Osteocyte (in vitro differentiated cells): ENCODE measurements around the gene VPS37B. TPM values are rescaled to one million over a fixed set of nuclear protein-coding genes. Genes with fewer than 3 reads are reported as not detected.

Experiments
- DNase-seq: peaks from one replicate; pipeline ENCODE4 v3.0.0; 2021; ENCODE audit warnings: mixed read lengths; ENCODE audit not compliant: unreplicated experiment; ENCODE audit errors: extremely low spot score
- H3K27ac Mint-ChIP-seq: one replicate; pipeline ENCODE4 v1.8.0; 2021; ENCODE audit warnings: mild to moderate bottlenecking, mixed read lengths; ENCODE audit not compliant: unreplicated experiment
- H3K27me3 Mint-ChIP-seq: one replicate; pipeline ENCODE4 v1.8.0; 2021; ENCODE audit warnings: mixed read lengths; ENCODE audit not compliant: unreplicated experiment
- H3K36me3 Mint-ChIP-seq: one replicate; pipeline ENCODE4 v1.8.0; 2021; ENCODE audit warnings: mixed read lengths; ENCODE audit not compliant: unreplicated experiment
- H3K4me1 Mint-ChIP-seq: one replicate; pipeline ENCODE4 v1.8.0; 2021; ENCODE audit warnings: mixed read lengths; ENCODE audit not compliant: unreplicated experiment
- H3K4me3 Mint-ChIP-seq: one replicate; pipeline ENCODE4 v1.8.0; 2021; ENCODE audit warnings: mild to moderate bottlenecking, moderate library complexity, mixed read lengths; ENCODE audit not compliant: unreplicated experiment
- H3K9me3 Mint-ChIP-seq: one replicate; pipeline ENCODE4 v1.8.0; 2021; ENCODE audit warnings: mixed read lengths; ENCODE audit not compliant: unreplicated experiment
- CTCF ChIP-seq: fragments of 200-600 bp; sonication (generic); IDR thresholded peaks from 2 replicates; pipeline ENCODE4 v1.5.0; 2021; ENCODE audit warnings: antibody characterized with exemption, mild to moderate bottlenecking, moderate library complexity
- total RNA-seq: library from RNA; stranded (reverse); gene quantifications from 2 replicates; pipeline ENCODE4 v1.2.1, GENCODE V29; 2021

VPS37B gene
- total RNA-seq, 1 donor from 2014 or later, result 27.5 TPM

DNA sequence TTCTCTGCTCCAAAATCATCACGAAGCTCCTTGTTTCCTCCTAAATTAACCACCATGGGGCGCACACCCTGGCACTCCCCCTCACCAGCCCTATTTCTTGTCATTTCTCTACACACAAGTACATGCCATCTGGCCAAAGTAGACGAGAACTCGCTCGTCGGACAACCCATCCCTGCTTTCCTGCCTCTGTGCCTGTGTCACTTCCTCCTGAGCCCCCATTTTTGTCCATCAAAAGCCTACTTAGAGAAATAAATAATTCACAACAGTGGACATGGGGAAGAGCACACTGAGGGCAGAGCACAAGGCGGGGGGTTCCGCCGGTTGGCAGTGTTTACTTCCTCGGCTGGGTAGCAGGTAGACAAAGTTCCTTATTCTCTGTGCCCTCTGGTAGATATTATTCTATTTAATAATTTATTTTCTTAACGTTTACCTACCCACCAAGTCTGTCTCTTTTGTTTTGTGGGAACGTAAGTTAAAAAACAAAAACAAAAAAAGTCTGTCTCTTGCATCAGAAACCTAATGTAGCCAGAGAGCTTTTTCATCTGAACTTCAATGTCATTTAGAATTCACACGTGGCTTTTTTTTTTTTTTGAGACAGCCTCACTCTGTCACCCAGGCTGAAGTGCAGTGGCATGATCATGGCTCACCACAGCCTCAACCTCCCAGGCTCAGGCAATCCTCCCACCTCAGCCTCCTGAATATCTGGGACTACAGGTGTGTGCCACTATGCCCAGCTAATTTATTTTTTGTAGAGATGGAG, 6.0 kb downstream of the VPS37B start:
- H3K27me3 Mint-ChIP-seq, result no peaks in the 10 kb centered on the region
- no peak overlapping the region for H3K4me3 Mint-ChIP-seq
- H3K4me1 Mint-ChIP-seq, result peaks cover 83% of the 10 kb centered on the region

GRCh38 chr12:122888232-122888752, 7.6 kb downstream of the VPS37B start:
- H3K4me1 Mint-ChIP-seq, result peaks cover 79% of the 10 kb centered on the region

More for the DNA sequence above, 6.0 kb downstream of the VPS37B start:
- DNase-seq, result no peak
- TF ChIP-seq CTCF, result no peak
- H3K36me3 Mint-ChIP-seq, result no peaks in the 10 kb centered on the region
- peak overlapping the region; percentile 95 for H3K27ac Mint-ChIP-seq
- no peaks in the 10 kb centered on the region for H3K9me3 Mint-ChIP-seq

DNA sequence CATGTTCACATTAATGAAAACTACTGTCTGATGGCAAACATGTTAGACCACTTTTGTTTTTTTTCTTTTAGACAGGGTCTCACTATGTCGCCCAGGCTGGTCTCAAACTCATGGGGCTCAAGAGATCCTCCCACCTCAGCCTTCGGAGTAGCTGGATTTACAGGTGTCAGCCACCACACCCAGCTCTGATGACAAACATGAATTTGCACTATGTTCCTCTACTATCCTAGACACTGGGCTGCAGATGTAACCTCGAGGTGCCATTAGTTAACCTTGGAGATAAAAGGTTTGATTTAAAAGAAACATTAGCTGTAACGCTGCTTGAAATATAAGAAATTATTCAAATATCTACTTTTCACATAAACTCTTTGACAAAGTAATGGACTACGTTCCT, 8.1 kb downstream of the VPS37B start:
- no peak for DNase-seq
- Mint-ChIP-seq H3K4me1 (peaks cover 76% of the 10 kb centered on the region), H3K4me3 (no peak overlapping the region), H3K27ac (peak overlapping the region; percentile 56), H3K27me3 (no peaks in the 10 kb centered on the region), H3K36me3 (peaks cover 3% of the 10 kb centered on the region), H3K9me3 (no peaks in the 10 kb centered on the region)
- TF ChIP-seq CTCF, result no peak

More at GRCh38 chr12:122888232-122888752, 7.6 kb downstream of the VPS37B start:
- Mint-ChIP-seq H3K27me3 (no peaks in the 10 kb centered on the region), H3K36me3 (peaks cover 3% of the 10 kb centered on the region), H3K4me3 (no peak overlapping the region), H3K27ac (peak overlapping the region; percentile 56), H3K9me3 (no peaks in the 10 kb centered on the region)
- DNase-seq, result no peak
- TF ChIP-seq CTCF, result no peak

DNA sequence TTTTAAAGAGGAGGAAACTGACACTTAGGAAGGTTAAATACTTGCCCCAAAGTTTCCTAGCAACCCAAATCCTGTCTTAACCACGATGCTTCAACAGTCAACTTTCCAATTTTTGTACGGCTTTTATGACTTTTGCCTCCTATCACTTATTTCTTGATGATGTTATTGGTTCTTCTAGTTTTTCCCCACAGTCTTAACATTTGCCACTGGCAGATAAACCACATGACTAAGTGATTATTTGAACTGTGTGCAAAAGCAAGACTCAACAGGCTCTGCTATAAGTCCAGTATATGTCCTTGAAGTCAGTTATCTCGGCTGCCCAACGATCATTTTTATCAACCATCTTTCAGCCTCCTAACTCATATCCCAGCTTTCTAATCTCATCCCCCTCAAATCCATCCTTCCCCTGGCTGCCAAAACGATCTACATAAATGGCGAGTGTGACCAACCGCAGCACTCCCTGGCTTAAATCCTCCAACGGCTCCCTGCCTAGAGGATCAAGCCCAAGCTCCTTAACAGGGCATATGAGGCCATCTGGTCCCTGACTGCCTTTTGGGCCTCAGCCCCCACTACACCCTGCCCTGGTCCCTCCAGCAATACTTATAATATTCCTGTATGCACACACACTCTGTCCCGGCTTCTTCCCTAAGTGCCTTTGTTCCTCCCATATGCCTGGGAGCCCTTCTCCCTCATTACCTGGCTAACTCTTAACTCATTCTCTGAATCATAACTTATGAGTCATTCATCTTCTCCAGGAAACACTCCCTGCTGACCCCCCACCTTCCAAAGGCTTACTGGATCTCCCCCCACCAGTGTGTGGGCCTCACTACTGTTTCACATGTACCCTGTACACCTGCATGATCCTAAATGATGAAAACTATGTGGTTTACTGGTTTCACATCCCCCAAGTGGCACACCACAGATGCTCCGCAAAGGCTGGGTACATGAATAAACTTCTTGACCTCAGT, 8.8 kb downstream of the VPS37B start:
- no peak for TF ChIP-seq CTCF
- Mint-ChIP-seq H3K27me3 (no peaks in the 10 kb centered on the region), H3K27ac (peak overlapping the region; percentile 68), H3K9me3 (no peaks in the 10 kb centered on the region), H3K4me1 (peaks cover 70% of the 10 kb centered on the region), H3K4me3 (no peak overlapping the region), H3K36me3 (peaks cover 3% of the 10 kb centered on the region)
- DNase-seq, result no peak
